Measurements from ENCODE around the gene TTLL6.

- TF ChIP-seq, protein P1, sequence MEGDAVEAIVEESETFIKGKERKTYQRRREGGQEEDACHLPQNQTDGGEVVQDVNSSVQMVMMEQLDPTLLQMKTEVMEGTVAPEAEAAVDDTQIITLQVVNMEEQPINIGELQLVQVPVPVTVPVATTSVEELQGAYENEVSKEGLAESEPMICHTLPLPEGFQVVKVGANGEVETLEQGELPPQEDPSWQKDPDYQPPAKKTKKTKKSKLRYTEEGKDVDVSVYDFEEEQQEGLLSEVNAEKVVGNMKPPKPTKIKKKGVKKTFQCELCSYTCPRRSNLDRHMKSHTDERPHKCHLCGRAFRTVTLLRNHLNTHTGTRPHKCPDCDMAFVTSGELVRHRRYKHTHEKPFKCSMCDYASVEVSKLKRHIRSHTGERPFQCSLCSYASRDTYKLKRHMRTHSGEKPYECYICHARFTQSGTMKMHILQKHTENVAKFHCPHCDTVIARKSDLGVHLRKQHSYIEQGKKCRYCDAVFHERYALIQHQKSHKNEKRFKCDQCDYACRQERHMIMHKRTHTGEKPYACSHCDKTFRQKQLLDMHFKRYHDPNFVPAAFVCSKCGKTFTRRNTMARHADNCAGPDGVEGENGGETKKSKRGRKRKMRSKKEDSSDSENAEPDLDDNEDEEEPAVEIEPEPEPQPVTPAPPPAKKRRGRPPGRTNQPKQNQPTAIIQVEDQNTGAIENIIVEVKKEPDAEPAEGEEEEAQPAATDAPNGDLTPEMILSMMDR (IDR thresholded peaks at IDR 0.05; ENCODE audit: poor library complexity): no peak
- TF ChIP-seq EZH2phosphoT487 (IDR thresholded peaks at IDR 0.05; ENCODE audit: low read depth, severe bottlenecking, unreplicated experiment): no peak
Observed at GRCh38 chr17:48767263-48767774, 49.7 kb downstream of the TTLL6 start.
